BJ (cell line): ENCODE results near the gene OSCP1. TPM values are rescaled to one million over a fixed set of nuclear protein-coding genes. Genes with fewer than 3 reads are reported as not detected.

Experiments used
- CTCF ChIA-PET: fragments of 350-600 bp; formaldehyde crosslinking; extraction: SDS; loops from one replicate; lab custom pipeline; 2021; ENCODE audit warnings: antibody characterized with exemption, inconsistent platforms; lab: Yijun Ruan, JAX
- POLR2A ChIA-PET: fragments of 300-600 bp; sonication (Branson Sonifier 250); formaldehyde crosslinking; extraction: SDS; loops from one replicate; lab custom pipeline; 2021; ENCODE audit warnings: antibody characterized with exemption; lab: Charles Lee
- DNase-seq: peaks from one replicate; pipeline ENCODE4 v3.0.0-alpha.2; 2011; ENCODE audit warnings: low read depth
- H3K27me3 ChIP-seq: 2 replicates; pipeline ENCODE4 v1.6.0; 2011; ENCODE audit warnings: low read length; ENCODE audit not compliant: control insufficient read depth, insufficient read depth
- H3K36me3 ChIP-seq: 2 replicates; pipeline ENCODE4 v1.5.1; 2011; ENCODE audit warnings: low read length; ENCODE audit not compliant: control insufficient read depth, insufficient read depth
- H3K4me3 ChIP-seq: 2 replicates; pipeline ENCODE4 v1.5.1; 2011; ENCODE audit warnings: low read depth, mild to moderate bottlenecking, control low read depth, low read length
- polyA plus RNA-seq: library from polyadenylated mRNA; depleted of rRNA; stranded (reverse); fragments of >200 nt; gene quantifications from 2 replicates; pipeline ENCODE4 v1.2.3, GENCODE V29; 2011
- TF ChIP-seq, protein P1 (sequence below): IDR thresholded peaks from 2 replicates; pipeline ENCODE4 v1.5.1; 2011; ENCODE audit warnings: low read depth, mild to moderate bottlenecking, control low read depth, inconsistent platforms, low read length, moderate library complexity; ENCODE audit not compliant: insufficient read depth

The OSCP1 gene
- polyA plus RNA-seq, 1 experiment: 11.5 TPM

DNA sequence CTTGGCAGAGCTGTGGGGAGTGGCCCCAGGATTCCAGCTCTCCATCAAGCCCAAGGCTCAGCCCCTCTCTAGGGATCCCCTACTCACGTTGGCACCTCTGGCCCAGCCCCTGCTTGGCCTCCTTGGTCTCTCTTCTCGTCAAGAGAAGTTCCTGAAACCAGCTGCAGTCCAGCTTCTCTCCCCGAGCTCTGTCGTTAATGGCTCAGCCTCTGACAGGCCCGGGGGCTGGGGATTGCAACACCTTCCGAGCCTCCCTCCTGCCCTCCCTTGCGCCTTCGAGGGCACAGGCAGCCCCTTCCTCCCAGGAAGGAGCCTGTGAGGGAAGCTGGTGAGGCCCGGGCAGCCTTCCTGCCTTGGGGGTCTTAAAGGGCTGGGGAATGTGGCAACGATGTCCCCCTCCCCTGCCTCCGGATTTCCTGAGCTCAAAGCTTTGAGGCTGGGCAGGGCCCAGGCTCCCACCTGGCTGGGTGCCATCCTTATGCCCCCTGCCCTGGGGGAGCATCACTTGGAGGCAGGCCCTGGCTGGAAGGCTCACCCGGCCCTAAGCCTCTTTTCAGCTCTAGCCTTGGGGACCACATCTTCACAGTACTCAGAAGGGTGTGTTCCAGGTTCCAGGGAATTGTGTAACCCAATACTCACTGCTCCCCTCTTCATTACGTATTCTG lies 32.6 kb upstream of the OSCP1 start, which contains the start of gene CSF3R:
TSS of gene CSF3R (minus strand) at position 190 of the 665 bp plus-strand sequence. CDS start 3,417 bp downstream, outside the sequence.
- Histone ChIP-seq H3K27me3 (no peaks in the 10 kb centered on the region), H3K36me3 (no peaks in the 10 kb centered on the region), H3K4me3 (no peak within 1 kb of the TSS)
- ChIA-PET POLR2A (no interaction called here), CTCF (interaction anchor here (2.3 kb wide), 1 partner anchor 34 kb away, joined by 7 read pairs; no protein-coding TSS in a partner anchor)
- TF ChIP-seq, protein P1, sequence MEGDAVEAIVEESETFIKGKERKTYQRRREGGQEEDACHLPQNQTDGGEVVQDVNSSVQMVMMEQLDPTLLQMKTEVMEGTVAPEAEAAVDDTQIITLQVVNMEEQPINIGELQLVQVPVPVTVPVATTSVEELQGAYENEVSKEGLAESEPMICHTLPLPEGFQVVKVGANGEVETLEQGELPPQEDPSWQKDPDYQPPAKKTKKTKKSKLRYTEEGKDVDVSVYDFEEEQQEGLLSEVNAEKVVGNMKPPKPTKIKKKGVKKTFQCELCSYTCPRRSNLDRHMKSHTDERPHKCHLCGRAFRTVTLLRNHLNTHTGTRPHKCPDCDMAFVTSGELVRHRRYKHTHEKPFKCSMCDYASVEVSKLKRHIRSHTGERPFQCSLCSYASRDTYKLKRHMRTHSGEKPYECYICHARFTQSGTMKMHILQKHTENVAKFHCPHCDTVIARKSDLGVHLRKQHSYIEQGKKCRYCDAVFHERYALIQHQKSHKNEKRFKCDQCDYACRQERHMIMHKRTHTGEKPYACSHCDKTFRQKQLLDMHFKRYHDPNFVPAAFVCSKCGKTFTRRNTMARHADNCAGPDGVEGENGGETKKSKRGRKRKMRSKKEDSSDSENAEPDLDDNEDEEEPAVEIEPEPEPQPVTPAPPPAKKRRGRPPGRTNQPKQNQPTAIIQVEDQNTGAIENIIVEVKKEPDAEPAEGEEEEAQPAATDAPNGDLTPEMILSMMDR: no peak
- DNase-seq: no peak

DNA sequence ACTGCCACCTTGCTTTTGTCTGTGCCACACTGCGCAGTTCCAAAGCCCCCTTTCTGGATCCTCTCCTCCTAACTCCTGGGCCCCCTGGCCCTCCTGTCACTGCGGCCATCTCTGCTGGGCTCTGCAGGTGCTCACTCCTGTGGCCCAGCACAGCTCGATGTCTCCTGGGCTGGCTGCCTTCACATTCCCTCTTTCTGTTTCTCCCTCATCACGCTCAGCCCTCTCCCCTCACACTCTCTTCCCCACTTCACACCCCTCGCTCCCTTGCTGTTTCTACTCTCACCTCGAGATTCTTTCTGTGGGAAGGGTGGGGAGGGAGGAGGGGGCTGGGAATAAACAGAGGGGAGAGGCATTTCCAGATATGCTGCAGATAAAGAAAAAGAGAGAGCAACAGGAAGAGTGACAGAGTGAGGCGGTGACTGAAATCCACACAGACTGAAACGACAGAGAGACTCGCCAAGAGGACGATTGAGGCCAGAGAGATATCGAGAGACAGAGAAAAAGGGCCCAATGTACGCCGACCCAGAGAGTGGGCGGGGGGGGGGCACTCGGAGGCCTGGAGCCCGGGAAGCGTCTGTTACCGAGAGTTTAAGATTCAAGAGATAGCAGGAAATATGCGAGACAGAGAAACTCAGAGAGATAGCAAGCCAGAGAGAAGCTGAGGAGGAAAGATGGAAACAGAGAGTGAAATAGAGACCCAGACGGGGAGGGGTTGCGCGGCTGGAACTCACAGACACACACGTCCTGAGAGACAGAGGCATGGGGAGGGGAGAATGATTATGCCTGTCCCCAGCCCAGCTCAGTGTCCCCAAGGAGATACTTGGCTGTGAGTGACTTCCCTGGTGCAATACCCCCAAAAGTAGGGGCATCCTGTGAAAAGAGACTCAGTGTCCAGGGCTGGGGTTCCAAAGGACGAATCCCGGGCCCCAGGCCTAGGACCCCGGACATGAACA lies 31.8 kb upstream of the OSCP1 start:
- TF ChIP-seq, protein P1: no peak
- CTCF ChIA-PET: interaction anchor here (2.3 kb wide), 1 partner anchor 35 kb away, joined by 7 read pairs; no protein-coding TSS in a partner anchor
- Histone ChIP-seq H3K36me3 (no peaks in the 10 kb centered on the region), H3K27me3 (no peaks in the 10 kb centered on the region), H3K4me3 (no peak overlapping the region)
- POLR2A ChIA-PET: no interaction called here
- DNase-seq: no peak

DNA sequence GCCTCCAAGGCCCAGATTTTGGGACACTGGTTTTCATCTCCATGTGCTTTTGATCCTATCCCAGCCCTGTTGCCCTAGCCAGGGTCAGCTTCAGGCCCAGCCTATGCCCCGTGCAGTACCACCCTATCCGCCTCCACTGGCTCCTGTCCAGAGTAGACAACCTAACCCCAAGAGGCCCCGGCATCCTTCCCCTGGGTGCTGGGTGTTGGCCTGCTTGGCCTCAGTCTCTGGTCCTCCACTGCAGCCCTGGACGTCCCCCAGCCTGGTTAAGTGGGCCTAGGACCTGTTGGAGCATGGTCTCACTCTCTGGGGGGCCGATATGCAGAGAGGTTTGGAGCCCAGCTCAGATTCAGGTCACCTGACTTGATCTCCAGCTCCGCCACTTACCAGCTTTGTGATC lies 30.8 kb upstream of the OSCP1 start:
- H3K4me3 ChIP-seq: no peak overlapping the region
- TF ChIP-seq, protein P1: no peak
- CTCF ChIA-PET: interaction anchor here (0.7 kb wide), 1 partner anchor 14 kb away, joined by 3 read pairs; no protein-coding TSS in a partner anchor
- no peak for DNase-seq
- H3K36me3 ChIP-seq: no peaks in the 10 kb centered on the region
- POLR2A ChIA-PET: no interaction called here
- H3K27me3 ChIP-seq: no peaks in the 10 kb centered on the region

DNA sequence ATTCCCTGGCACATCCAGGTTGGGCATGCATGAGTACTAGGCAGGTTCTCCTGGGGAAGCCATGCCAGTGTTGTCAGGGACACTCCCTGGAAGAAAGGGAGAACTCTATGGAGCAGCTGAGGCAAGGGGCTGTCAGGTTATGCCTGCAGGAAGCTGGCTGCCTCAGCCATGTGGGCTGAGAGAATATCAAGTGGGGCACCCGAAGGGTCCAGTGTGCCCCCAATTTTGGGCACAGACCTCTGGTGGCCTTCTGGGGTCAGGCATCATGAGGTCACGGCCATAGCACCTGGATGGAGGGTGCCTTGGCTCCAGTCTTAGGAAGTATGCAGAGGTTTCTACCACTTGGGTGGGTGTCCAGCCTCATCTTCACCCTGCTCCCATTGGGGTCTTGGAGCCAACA lies 29.9 kb upstream of the OSCP1 start:
- ChIA-PET POLR2A (no interaction called here), CTCF (interaction anchor here (2.2 kb wide), 1 partner anchor 36 kb away, joined by 9 read pairs; no protein-coding TSS in a partner anchor)
- 0 out of 2 replicates have a peak, but pooled peaks cover 1% of the 10 kb centered on the region for H3K27me3 ChIP-seq

More for the DNA sequence above, 29.9 kb upstream of the OSCP1 start:
- TF ChIP-seq, protein P1: no peak
- DNase-seq: no peak
- no peak overlapping the region for H3K4me3 ChIP-seq
- H3K36me3 ChIP-seq: no peaks in the 10 kb centered on the region
